Measurements from ENCODE around the gene WDR6. TPM values are rescaled to one million over a fixed set of nuclear protein-coding genes. Genes with fewer than 3 reads are reported as not detected.

WDR6 gene
- total RNA-seq, 4 donors from 2014 or later, result 96.7 to 233 (median 179) TPM

DNA sequence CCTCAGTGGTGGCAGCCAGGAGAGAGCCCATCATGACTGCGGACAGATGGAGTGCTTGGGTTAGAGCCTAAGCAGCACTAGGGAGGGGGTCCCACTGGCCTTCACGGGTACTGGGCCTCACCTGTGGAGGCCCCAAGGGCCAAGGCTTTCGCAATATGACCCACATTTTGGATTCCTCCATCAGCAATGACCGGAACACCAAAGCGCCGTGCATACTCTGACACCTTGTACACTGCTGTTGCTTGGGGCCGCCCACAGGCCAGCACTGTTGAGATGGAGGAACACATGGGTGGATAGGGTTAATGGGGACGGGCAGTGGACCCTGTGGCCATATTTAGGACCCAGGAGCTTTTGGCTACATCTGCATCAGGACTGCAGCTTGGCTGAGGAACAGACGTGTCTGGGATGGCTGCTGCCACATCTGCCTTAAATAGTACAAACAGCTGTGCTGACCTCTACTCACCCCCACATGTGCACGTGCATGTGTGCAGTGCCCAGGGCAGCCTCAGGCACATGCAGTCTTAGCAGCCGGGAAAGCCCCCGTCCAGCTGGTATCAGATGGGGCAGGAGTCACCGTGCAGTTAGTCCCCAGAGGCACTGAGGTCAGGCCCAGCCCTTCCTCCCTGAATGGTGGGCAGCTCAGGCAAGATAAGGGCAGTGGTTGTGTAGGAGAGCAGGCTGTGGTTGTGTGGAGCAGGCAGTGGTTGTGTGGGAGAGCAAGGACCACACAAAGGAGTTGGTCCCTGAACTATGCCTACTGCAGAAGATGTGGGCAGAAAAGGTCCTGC, 18.0 kb downstream of the WDR6 start:
- Histone ChIP-seq H3K4me1 (peaks cover 0 to 30% (median 18%) of the 10 kb centered on the region in 4 donors), H3K36me3 (peaks cover 0 to 37% (median 0%) of the 10 kb centered on the region in 3 donors), H3K9me3 (no peaks in the 10 kb centered on the region), H3K4me3 (no peak overlapping the region), H3K27ac (no peak overlapping the region), H3K27me3 (no peaks in the 10 kb centered on the region)
- no peak for DNase-seq
- TF ChIP-seq CTCF (IDR thresholded peaks at IDR 0.05) (no peak), POLR2A (IDR thresholded peaks at IDR 0.05) (no peak)

DNA sequence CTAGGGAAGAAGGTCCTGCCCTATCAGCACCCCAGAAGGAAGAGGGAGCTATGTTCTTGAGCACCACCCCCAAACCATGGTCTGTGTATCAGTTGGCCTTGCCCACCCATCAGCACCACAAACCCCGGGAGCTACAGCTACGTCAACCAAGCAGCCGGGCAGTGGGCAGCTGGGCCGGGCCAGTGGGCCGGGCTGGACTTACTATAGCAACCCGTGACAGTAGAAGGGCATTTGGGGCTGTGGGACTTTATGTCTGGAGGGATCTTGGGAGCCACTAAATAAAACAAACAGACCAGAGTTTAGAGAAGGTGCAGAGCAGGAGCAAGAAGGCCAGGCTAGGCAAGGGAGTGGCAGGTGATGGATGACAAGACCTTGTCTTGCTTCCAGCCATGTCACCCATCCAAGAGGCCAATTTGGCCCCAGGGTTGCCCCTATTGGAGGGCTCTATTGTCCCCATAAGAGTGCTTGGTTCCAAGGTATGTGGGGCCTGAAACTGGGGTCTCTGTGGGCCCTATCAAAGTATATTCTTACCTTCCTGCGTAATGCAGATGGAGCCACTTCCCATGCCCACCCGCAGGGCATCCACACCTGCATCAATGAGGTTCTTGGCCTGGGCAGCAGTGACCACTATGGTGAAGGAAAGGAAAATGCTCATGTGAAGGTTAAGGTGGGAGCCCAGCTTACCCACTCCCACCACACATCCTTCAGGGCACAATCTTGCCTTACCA, 18.8 kb downstream of the WDR6 start:
- no peak overlapping the region for H3K27ac ChIP-seq
- H3K4me3 ChIP-seq, result no peak overlapping the region
- DNase-seq, result no peak
- peaks cover 0 to 25% (median 14%) of the 10 kb centered on the region in 4 donors for H3K4me1 ChIP-seq
- TF ChIP-seq CTCF (IDR thresholded peaks at IDR 0.05) (no peak), POLR2A (IDR thresholded peaks at IDR 0.05) (no peak)
- peaks cover 0 to 43% (median 0%) of the 10 kb centered on the region in 3 donors for H3K36me3 ChIP-seq
- no peaks in the 10 kb centered on the region for H3K27me3 ChIP-seq
- H3K9me3 ChIP-seq, result no peaks in the 10 kb centered on the region

DNA sequence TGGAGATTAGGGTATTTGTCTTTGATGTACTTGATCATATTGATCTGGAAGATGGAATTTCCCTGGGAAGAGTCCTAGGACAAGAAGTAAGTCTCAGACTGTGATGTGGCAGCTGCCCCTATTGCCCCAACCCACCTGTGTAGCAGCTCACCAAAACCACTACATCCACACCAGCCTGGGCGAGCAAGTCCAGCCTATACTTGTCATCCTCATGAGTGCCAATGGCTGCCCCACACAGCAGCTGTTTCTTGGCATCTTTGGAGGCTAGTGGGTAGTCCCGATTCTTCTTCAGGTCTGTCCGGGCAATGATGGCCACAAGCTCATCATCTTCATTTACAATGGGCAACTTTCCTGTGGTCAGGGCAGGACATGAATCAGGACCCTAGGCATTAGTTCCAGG, 19.3 kb downstream of the WDR6 start:
- peaks cover 0 to 25% (median 14%) of the 10 kb centered on the region in 4 donors for H3K4me1 ChIP-seq
- H3K4me3 ChIP-seq, result no peak overlapping the region
- no peaks in the 10 kb centered on the region for H3K9me3 ChIP-seq
- no peaks in the 10 kb centered on the region for H3K27me3 ChIP-seq
- no peak for DNase-seq
- no peak overlapping the region for H3K27ac ChIP-seq
- peaks cover 0 to 49% (median 0%) of the 10 kb centered on the region in 3 donors for H3K36me3 ChIP-seq
- no peak for TF ChIP-seq CTCF (IDR thresholded peaks at IDR 0.05)
- TF ChIP-seq POLR2A (IDR thresholded peaks at IDR 0.05), result no peak

GRCh38 chr3:49027634-49028033, 20.4 kb downstream of the WDR6 start:
- H3K4me3 ChIP-seq, result no peak overlapping the region
- TF ChIP-seq POLR2A (IDR thresholded peaks at IDR 0.05) (no peak), CTCF (IDR thresholded peaks at IDR 0.05) (no peak)
- no peaks in the 10 kb centered on the region for H3K9me3 ChIP-seq
- no peaks in the 10 kb centered on the region for H3K27me3 ChIP-seq
- peaks cover 0 to 24% (median 12%) of the 10 kb centered on the region in 4 donors for H3K4me1 ChIP-seq
- DNase-seq, result no peak
- no peak overlapping the region for H3K27ac ChIP-seq
- peaks cover 0 to 60% (median 0%) of the 10 kb centered on the region in 3 donors for H3K36me3 ChIP-seq

DNA sequence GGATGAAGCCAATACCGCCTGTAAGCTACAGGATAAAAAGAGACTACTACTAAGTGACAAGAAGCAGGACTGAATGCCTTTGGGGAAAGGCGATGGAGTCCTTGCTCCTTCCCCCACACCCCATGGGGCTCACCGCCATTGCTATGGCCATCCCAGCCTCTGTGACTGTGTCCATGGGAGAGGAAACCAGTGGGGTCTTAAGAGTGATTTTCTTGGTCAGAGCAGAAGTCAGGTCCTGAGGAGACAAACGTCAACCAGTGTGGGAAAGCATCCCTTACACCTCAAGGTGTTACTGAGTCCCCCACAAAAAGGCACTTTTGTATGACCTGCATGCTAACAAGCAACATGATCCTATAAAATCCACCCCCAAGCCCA, 21.1 kb downstream of the WDR6 start:
- Histone ChIP-seq H3K9me3 (no peaks in the 10 kb centered on the region), H3K4me3 (peak overlapping the region; percentile 52 to 74 (median 61)), H3K36me3 (peaks cover 0 to 64% (median 0%) of the 10 kb centered on the region in 3 donors), H3K27ac (peak overlapping the region; percentile 82 to 93 (median 90)), H3K27me3 (no peaks in the 10 kb centered on the region), H3K4me1 (peaks cover 0 to 17% (median 6%) of the 10 kb centered on the region in 4 donors)
- no peak for TF ChIP-seq POLR2A (IDR thresholded peaks at IDR 0.05)
- no peak for TF ChIP-seq CTCF (IDR thresholded peaks at IDR 0.05)
- DNase-seq, result no peak
